Fibroblast of lung (primary cell): ENCODE results near the gene WEE1. TPM values are rescaled to one million over a fixed set of nuclear protein-coding genes. Genes with fewer than 3 reads are reported as not detected.

ENCODE experiments used
- DNase-seq, 2 donors: peaks; one replicate each; pipeline versions ENCODE4 v3.0.0 to v3.0.0-alpha.2; 2010; ENCODE audit warnings: low read depth in 2 of 2
- H2AFZ ChIP-seq: 2 replicates; pipeline ENCODE4 v1.5.1; 2012; ENCODE audit warnings: low read length, control low read depth, inconsistent platforms
- H3K27ac ChIP-seq: 2 replicates; pipeline ENCODE4 v1.5.1; 2011; ENCODE audit warnings: low read length, control low read depth; ENCODE audit not compliant: insufficient read depth
- H3K27me3 ChIP-seq: 2 replicates; pipeline ENCODE4 v1.5.1; 2011; ENCODE audit warnings: mild to moderate bottlenecking, low read length; ENCODE audit not compliant: control insufficient read depth, insufficient read depth
- H3K36me3 ChIP-seq: 2 replicates; pipeline ENCODE4 v1.5.1; 2011; ENCODE audit warnings: low read length; ENCODE audit not compliant: control insufficient read depth, insufficient read depth
- H3K4me1 ChIP-seq: 2 replicates; pipeline ENCODE4 v1.5.1; 2011; ENCODE audit warnings: low read length; ENCODE audit not compliant: control insufficient read depth, insufficient read depth; ENCODE audit errors: extremely low read depth
- H3K4me2 ChIP-seq: 2 replicates; pipeline ENCODE4 v1.5.1; 2011; ENCODE audit warnings: low read length, control low read depth; ENCODE audit not compliant: insufficient read depth; ENCODE audit errors: extremely low read depth
- H3K4me3 ChIP-seq, 4 experiments: fragments of 200-600 bp in 1 of 4; sonication (generic) in 1 of 4; replicated peaks in 1 of 4; 2 replicates each; pipeline ENCODE4 v1.5.1; 2011 to 2016; ENCODE audit warnings: low read length in 4 of 4, low read depth in 3 of 4, mild to moderate bottlenecking in 3 of 4, control low read depth in 2 of 4, inconsistent platforms in 1 of 4, mixed read lengths in 1 of 4; ENCODE audit not compliant: insufficient read depth in 1 of 4; ENCODE audit errors: control extremely low read depth in 1 of 4
- H3K79me2 ChIP-seq: 2 replicates; pipeline ENCODE4 v1.5.1; 2012; ENCODE audit warnings: mild to moderate bottlenecking, low read length, inconsistent platforms; ENCODE audit not compliant: control insufficient read depth, insufficient read depth
- H3K9ac ChIP-seq: 2 replicates; pipeline ENCODE4 v1.5.1; 2011; ENCODE audit warnings: mild to moderate bottlenecking, low read length, control low read depth; ENCODE audit not compliant: insufficient read depth
- H3K9me3 ChIP-seq: 2 replicates; pipeline ENCODE4 v1.5.1; 2012; ENCODE audit warnings: low read depth, low read length; ENCODE audit not compliant: control insufficient read depth, insufficient read depth
- H4K20me1 ChIP-seq: 2 replicates; pipeline ENCODE4 v1.5.1; 2011; ENCODE audit warnings: low read length; ENCODE audit not compliant: control insufficient read depth, insufficient read depth; ENCODE audit errors: extremely low read depth
- EZH2 ChIP-seq: IDR thresholded peaks from 2 replicates; pipeline ENCODE4 v1.5.1; 2012; ENCODE audit warnings: low read length, control low read depth, mild to moderate bottlenecking; ENCODE audit errors: missing control alignments
- polyA plus RNA-seq, 2 donors: library from polyadenylated mRNA; depleted of rRNA in 1 of 2; stranded (reverse) in 1 of 2; unstranded in 1 of 2; fragments of >200 nt; gene quantifications; 2 replicates each; pipeline ENCODE4 v1.2.1, GENCODE V29; 2011 to 2012; ENCODE audit warnings: missing spikeins in 1 of 2
- total RNA-seq: library from RNA; depleted of rRNA; stranded (reverse); fragments of >200 nt; gene quantifications from 2 replicates; pipeline ENCODE4 v1.2.1, GENCODE V29; 2014
- TF ChIP-seq, protein P1 (sequence below), 2 donors: IDR thresholded peaks in 1 of 2; conservative IDR thresholded peaks in 1 of 2; 1 replicate in 1 of 2; 2 replicates in 1 of 2; pipeline ENCODE4 v1.5.1; 2011 to 2012; ENCODE audit warnings: low read length in 2 of 2, control low read depth in 1 of 2, inconsistent platforms in 1 of 2, low read depth in 1 of 2, mild to moderate bottlenecking in 1 of 2

The WEE1 gene
- total and polyA plus RNA-seq, 2 donors (not counting 1 experiment from before 2014, with no cell fraction given) = 55.2 to 77.5 TPM

DNA sequence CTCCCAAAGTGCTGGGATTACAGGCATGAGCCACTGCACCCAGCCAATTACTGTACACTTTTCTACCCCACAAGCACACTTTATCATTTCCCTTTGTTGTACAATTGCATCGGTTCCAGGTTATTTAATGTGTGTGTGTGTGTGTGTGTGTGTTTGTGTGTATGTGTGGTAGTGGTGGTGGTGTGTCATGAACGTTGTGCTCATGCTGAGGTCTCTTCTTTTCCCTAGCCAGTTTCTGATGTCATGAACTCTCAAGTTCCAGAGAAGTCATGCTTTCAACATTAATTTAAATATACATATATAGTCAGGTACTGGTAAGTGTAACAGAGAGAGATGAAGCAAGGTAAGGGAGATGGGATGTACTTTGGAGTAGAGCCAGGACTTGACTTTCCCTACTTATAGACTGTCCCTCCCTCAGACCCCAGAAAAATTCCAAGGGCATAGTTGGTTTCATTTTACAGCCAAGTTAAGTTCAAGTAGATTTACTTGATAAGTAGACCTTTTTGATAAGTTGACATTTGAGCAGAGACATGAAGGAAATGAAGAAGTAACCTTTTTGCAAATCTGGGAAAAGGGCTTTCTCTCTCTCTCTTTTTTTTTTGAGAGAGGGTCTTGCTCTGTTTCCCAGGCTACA lies 42.7 kb downstream of the WEE1 start:
- no peak overlapping the region for H3K4me2 ChIP-seq
- H3K9me3 ChIP-seq = no peaks in the 10 kb centered on the region
- H3K27ac ChIP-seq = peak overlapping the region; percentile 16
- TF ChIP-seq, protein P1, sequence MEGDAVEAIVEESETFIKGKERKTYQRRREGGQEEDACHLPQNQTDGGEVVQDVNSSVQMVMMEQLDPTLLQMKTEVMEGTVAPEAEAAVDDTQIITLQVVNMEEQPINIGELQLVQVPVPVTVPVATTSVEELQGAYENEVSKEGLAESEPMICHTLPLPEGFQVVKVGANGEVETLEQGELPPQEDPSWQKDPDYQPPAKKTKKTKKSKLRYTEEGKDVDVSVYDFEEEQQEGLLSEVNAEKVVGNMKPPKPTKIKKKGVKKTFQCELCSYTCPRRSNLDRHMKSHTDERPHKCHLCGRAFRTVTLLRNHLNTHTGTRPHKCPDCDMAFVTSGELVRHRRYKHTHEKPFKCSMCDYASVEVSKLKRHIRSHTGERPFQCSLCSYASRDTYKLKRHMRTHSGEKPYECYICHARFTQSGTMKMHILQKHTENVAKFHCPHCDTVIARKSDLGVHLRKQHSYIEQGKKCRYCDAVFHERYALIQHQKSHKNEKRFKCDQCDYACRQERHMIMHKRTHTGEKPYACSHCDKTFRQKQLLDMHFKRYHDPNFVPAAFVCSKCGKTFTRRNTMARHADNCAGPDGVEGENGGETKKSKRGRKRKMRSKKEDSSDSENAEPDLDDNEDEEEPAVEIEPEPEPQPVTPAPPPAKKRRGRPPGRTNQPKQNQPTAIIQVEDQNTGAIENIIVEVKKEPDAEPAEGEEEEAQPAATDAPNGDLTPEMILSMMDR (conservative IDR thresholded peaks at IDR 0.05 in 1 of 2, IDR thresholded peaks at IDR 0.05 in 1 of 2; ENCODE audit: low read depth in 1 of 2, low read length in 2 of 2) = no peak
- no peak for TF ChIP-seq EZH2
- peaks cover 26% of the 10 kb centered on the region for H3K4me1 ChIP-seq
- no peak overlapping the region for H2AFZ ChIP-seq
- H3K79me2 ChIP-seq = no peaks in the 10 kb centered on the region
- H3K27me3 ChIP-seq = no peaks in the 10 kb centered on the region
- DNase-seq = peak in 1 of 2 donors; percentile 40
- H4K20me1 ChIP-seq = no peaks in the 10 kb centered on the region
- H3K4me3 ChIP-seq = no peak overlapping the region
- H3K36me3 ChIP-seq = no peaks in the 10 kb centered on the region
- H3K9ac ChIP-seq = no peak overlapping the region

DNA sequence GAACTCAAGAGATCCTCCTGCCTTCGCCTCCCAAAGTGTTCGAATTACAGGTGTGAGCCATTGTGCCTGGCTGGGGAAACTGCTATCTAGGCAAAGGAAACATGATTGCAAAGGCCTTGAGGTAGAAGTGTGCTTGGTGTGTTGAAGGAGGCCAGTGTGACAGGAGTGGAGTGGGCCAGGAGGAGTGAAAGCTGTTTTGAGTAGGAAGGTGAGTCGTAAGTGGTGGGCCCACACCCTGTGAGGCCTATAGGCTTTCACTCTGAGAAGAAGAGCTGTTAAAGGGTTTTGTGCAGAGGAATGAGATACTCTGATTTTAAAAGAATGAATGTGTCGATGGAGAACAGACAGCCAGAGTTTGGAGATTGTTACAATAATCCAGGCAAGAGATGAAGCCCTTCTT lies 43.4 kb downstream of the WEE1 start:
- H3K79me2 ChIP-seq = no peaks in the 10 kb centered on the region
- no peak overlapping the region for H3K4me2 ChIP-seq
- peak overlapping the region; percentile 16 for H3K27ac ChIP-seq

DNA sequence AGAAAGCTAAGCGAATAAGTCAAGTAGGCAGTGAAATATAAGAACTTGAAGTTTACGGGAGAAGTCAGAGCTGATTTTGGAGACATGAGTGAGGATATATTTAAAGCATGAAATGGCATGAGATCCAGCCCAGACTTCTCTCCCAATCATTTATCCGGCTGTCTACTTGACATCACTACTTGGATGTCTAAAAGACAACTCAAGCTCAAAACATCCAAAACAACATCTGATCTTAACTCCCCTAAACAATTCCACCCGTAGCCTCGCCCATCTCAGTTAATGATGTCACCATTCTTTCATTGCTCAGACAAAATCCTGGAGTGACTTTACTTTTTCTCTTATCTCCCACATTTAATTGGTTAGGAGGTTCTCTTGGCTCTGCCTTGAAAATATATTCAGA lies 44.5 kb downstream of the WEE1 start:
- H3K4me3 ChIP-seq = no peak overlapping the region
- TF ChIP-seq, protein P1 (conservative IDR thresholded peaks at IDR 0.05 in 1 of 2, IDR thresholded peaks at IDR 0.05 in 1 of 2; ENCODE audit: low read depth in 1 of 2, low read length in 2 of 2) = no peak
- no peak for TF ChIP-seq EZH2
- no peak overlapping the region for H3K9ac ChIP-seq
- no peak overlapping the region for H3K4me2 ChIP-seq
- DNase-seq = peak; percentile 53 to 69
- H3K79me2 ChIP-seq = no peaks in the 10 kb centered on the region
- H3K9me3 ChIP-seq = no peaks in the 10 kb centered on the region
- no peak overlapping the region for H2AFZ ChIP-seq
- no peaks in the 10 kb centered on the region for H3K36me3 ChIP-seq
- H3K4me1 ChIP-seq = peaks cover 26% of the 10 kb centered on the region
- no peaks in the 10 kb centered on the region for H3K27me3 ChIP-seq
- H3K27ac ChIP-seq = peak overlapping the region; percentile 68
- H4K20me1 ChIP-seq = no peaks in the 10 kb centered on the region

More for the DNA sequence above, 43.4 kb downstream of the WEE1 start:
- H3K36me3 ChIP-seq = no peaks in the 10 kb centered on the region
- no peaks in the 10 kb centered on the region for H3K27me3 ChIP-seq
- no peaks in the 10 kb centered on the region for H3K9me3 ChIP-seq
- H4K20me1 ChIP-seq = no peaks in the 10 kb centered on the region
- peaks cover 26% of the 10 kb centered on the region for H3K4me1 ChIP-seq
- no peak overlapping the region for H2AFZ ChIP-seq
- no peak overlapping the region for H3K4me3 ChIP-seq
- no peak overlapping the region for H3K9ac ChIP-seq
- TF ChIP-seq EZH2 = no peak
- TF ChIP-seq, protein P1 (conservative IDR thresholded peaks at IDR 0.05 in 1 of 2, IDR thresholded peaks at IDR 0.05 in 1 of 2; ENCODE audit: low read depth in 1 of 2, low read length in 2 of 2) = no peak
- peak in 1 of 2 donors; percentile 11 for DNase-seq
